ENCODE results near the gene MRPL14. TPM values are rescaled to one million over a fixed set of nuclear protein-coding genes. Genes with fewer than 3 reads are reported as not detected.

The MRPL14 gene
- total RNA-seq, 2 donors from 2014 or later = 44.1 to 45.9 TPM

DNA sequence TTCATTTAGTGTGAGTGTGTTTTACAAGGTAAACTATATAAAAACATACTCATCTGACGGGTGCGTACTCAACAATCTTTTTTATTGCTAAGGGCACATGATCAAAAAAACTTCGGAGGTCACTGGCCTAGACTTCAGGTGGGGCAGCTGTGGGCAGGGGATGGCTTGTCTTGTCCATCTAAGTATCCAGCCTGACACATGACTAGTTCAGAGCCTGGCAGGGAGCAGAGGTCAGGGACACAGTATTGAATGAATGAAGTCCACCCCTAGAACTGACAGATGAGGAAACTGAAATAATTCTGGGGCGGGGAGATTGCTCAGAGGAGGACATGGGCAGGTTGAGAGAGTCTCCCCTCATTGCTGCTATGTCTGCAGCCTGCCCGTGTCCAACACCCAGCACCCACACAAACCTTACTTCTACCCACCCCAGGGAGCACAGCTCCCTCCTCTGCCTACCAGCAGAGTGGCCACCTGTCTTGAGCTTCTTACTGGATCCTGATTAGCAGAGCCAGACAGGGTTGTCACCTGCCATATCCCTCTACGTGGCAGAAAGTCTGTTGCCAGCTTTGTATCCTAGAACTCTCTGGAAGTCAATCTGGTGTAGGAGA, 48.9 kb downstream of the MRPL14 start:
- DNase-seq (ENCODE audit: low spot score) = no peak
- TF ChIP-seq, protein P1, sequence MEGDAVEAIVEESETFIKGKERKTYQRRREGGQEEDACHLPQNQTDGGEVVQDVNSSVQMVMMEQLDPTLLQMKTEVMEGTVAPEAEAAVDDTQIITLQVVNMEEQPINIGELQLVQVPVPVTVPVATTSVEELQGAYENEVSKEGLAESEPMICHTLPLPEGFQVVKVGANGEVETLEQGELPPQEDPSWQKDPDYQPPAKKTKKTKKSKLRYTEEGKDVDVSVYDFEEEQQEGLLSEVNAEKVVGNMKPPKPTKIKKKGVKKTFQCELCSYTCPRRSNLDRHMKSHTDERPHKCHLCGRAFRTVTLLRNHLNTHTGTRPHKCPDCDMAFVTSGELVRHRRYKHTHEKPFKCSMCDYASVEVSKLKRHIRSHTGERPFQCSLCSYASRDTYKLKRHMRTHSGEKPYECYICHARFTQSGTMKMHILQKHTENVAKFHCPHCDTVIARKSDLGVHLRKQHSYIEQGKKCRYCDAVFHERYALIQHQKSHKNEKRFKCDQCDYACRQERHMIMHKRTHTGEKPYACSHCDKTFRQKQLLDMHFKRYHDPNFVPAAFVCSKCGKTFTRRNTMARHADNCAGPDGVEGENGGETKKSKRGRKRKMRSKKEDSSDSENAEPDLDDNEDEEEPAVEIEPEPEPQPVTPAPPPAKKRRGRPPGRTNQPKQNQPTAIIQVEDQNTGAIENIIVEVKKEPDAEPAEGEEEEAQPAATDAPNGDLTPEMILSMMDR (IDR thresholded peaks at IDR 0.05) = no peak
- Histone ChIP-seq H3K27me3 (no peaks in the 10 kb centered on the region), H3K27ac (peak overlapping the region in 1 of 2 donors; percentile 67), H3K9me3 (no peaks in the 10 kb centered on the region), H3K4me1 (peaks cover 3 to 50% of the 10 kb centered on the region in 2 donors), H3K4me3 (no peak overlapping the region), H3K36me3 (no peaks in the 10 kb centered on the region)

DNA sequence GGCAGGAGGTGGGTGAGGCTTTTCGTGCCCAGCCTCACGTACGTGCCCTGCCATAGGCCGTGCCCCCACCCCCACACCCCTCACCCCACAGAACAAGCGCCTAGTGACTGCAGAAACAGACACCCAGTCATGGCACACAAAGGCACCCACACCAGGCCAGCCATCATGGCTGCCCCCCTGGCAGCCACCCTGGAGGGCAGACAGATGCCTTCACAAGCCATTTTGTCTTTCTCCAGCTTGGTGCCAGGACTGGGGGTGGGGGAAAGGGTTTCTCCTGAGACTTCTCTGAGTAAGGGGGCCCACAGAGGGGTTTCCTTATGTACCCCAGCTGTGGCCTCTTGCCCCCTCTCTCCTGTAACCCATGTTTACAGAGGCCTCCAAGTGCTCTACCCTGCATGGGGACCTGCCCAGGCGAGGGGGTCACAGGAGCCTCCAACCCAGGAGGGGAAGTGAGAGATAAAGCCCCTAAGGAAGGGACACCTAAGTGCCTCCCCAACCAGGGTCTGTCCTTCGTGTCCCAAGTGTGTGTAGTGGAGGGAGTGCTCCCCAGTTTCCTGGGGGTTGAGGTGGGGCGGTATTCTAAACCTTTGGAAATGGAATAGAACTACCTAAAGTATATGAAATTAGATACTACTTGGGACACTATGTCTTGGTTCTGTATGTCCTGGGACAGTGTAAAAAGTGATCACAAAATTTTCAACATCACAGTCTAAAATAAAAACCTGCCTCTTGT, 49.9 kb downstream of the MRPL14 start:
- Histone ChIP-seq H3K4me3 (no peak overlapping the region), H3K27me3 (no peaks in the 10 kb centered on the region), H3K27ac (peak overlapping the region in 1 of 2 donors; percentile 67), H3K36me3 (no peaks in the 10 kb centered on the region), H3K9me3 (no peaks in the 10 kb centered on the region), H3K4me1 (peaks cover 3 to 50% of the 10 kb centered on the region in 2 donors)
- TF ChIP-seq, protein P1 (IDR thresholded peaks at IDR 0.05) = no peak
- no peak for DNase-seq (ENCODE audit: low spot score)

DNA sequence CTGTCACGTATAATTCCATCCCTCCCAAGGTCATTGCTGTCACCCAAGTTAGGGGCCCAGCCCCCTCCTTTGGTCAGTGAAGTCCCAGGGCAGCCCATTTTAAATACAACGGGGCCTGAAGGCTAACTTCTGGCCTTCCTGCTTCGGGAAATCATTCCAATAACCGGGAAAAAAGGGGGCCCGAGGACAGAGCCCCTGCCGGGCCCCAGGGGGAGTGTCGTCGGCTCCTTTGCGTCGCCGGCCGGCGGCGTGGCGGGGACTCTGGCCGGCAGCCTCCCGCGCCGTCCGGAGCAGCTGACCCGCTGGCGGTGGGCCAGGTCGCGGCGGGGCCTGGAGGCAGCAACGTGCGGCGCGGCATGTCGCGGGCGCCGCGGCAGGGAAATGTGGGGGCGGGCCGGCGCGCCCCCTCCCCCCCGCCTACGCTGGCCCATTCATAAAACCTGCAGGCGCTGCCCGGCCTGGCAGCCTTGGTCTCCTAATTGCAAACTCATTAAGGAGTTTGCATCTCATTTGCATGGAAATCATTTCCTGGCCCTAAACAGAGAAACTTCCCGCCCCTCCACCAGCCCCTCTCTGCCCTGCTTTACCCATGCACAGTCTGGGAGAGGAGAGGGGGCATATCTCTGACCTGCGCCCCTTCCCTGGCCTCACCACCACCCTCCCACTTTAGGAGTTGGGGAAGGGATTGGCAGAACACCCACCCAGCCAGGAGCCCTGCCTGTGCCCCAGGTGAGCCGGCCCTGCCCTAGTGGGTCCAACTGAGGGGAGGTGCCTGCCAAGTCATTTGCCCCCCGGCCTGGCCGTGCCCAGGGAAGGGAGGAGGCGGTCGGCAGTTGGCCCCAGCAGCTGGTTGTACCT, 50.7 kb downstream of the MRPL14 start:
- TF ChIP-seq, protein P1 (IDR thresholded peaks at IDR 0.05) = no peak
- Histone ChIP-seq H3K27ac (peak overlapping the region; percentile 85 to 89), H3K4me3 (no peak overlapping the region), H3K27me3 (no peaks in the 10 kb centered on the region), H3K9me3 (no peaks in the 10 kb centered on the region), H3K4me1 (peaks cover 3 to 52% of the 10 kb centered on the region in 2 donors), H3K36me3 (no peaks in the 10 kb centered on the region)
- DNase-seq (ENCODE audit: low spot score) = no peak

DNA sequence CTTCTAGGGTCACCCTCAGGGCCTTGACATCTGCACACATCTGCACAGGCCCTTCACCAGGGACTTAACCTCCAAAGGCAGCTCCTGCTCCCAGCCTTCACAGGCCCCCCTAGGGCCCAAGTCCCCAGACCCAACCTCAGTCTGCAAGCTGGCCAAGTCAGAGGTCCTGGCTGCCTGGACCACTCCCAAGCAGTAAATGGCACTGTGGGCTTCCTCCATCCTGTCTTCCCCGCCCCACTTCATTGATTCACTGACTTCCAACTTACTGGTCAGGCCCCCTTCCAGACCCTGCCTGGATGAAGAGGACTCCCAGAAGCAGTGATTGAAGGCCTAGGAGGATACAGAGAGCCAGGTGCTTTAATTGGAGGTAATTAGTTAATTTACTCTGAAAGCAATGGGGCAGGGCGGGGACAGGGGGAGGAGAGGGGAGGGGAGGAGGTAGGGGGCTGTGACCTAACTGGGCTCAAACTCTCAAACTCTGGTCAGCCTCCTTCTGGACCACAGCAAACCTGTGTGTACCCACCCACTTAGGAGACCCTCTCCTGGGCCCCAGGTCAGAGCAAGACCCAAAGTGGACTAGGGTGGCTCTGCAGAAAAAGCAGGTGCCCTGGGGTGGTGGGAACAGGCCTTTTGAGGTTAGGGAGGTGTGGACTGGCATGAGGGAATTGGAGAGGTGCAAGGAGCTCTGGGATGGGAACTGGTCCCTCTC, 51.5 kb downstream of the MRPL14 start:
- Histone ChIP-seq H3K4me3 (no peak overlapping the region), H3K27ac (peak overlapping the region; percentile 85 to 89), H3K36me3 (no peaks in the 10 kb centered on the region), H3K9me3 (no peaks in the 10 kb centered on the region), H3K4me1 (peaks cover 3 to 52% of the 10 kb centered on the region in 2 donors), H3K27me3 (no peaks in the 10 kb centered on the region)
- TF ChIP-seq, protein P1 (IDR thresholded peaks at IDR 0.05) = no peak
- no peak for DNase-seq (ENCODE audit: low spot score)

DNA sequence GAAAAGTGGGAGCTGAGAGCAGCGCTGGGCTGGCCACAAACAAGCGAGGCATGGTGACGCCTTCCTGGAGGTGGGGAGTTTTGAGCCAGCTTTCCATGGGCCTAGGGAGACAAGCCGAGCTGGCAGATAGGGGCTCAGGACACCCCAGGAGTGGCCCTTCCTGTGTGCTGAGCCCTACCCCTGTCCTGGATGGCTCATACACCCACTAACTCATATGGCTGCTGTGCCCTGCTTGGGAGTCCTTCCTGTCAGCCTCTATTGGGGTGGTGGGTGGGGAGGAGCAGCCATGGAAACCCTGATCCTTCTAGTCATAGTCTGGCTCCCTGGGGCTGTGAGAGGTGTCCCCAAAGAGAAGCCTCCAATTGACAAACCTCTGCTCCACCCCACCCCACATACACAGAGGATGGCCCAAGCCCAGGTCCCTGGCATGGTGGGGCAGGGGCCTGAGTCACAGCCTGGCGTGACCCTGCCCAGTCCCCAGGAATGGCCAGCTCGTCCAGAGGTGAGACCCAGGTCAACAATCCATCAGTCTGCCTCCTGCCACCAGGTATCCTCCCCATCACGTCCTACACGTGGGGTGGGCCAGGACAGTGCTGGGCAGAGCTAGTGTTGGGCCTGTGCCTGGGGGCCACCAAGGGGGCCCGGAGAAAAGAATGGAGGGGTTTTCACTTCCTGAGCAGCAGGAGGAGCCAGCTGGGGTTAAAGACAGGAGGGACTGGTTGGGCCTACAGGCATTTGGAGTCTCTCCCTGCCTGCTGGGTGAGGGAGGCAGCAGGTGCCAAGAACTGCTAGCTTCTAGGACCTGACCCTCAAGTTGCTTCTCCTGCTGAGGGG, 52.2 kb downstream of the MRPL14 start:
- Histone ChIP-seq H3K4me3 (no peak overlapping the region), H3K27me3 (no peaks in the 10 kb centered on the region), H3K9me3 (no peaks in the 10 kb centered on the region), H3K27ac (peak overlapping the region; percentile 85 to 89), H3K36me3 (no peaks in the 10 kb centered on the region), H3K4me1 (peaks cover 3 to 52% of the 10 kb centered on the region in 2 donors)
- no peak for DNase-seq (ENCODE audit: low spot score)
- TF ChIP-seq, protein P1 (IDR thresholded peaks at IDR 0.05) = peak; percentile 1 to 2
